ENCODE results near the gene PSRC1. TPM values are rescaled to one million over a fixed set of nuclear protein-coding genes. Genes with fewer than 3 reads are reported as not detected.
A peak's percentile ranks its signal among the peaks of the same experiment; 100 is the strongest.

Gene PSRC1
- total RNA-seq, 1 experiment from 2014 or later: 60.3 TPM

- H3K23me2 ChIP-seq (ENCODE audit: insufficient read length, low read depth, low read length, poor library complexity, severe bottlenecking): no peaks in the 10 kb centered on the region
- H3K9ac ChIP-seq (ENCODE audit: extremely low read depth, insufficient read length, low read length): no peak overlapping the region
- H3K4me1 Mint-ChIP-seq: peaks cover 33 to 51% of the 10 kb centered on the region in 2 experiments
- no peaks in the 10 kb centered on the region for H3K27me3 ChIP-seq (ENCODE audit: insufficient read depth, low read length)
- H3K27ac ChIP-seq (ENCODE audit: insufficient read length, low read depth, low read length): no peak overlapping the region
- H4K5ac ChIP-seq (ENCODE audit: insufficient read length, low read depth, low read length): no peak overlapping the region
- H2AK5ac ChIP-seq (ENCODE audit: insufficient read length, low read length): no peak overlapping the region
- no peak overlapping the region for H2BK120ac ChIP-seq (ENCODE audit: low read depth, low read length, poor library complexity, severe bottlenecking)
- no peak overlapping the region for H3K14ac ChIP-seq (ENCODE audit: insufficient read depth, low read length)
- no peaks in the 10 kb centered on the region for H3K79me2 ChIP-seq (ENCODE audit: insufficient read depth, low read length)
- H2BK20ac ChIP-seq (ENCODE audit: low read depth, low read length, poor library complexity, severe bottlenecking): no peak overlapping the region
- H4K20me1 ChIP-seq (ENCODE audit: control insufficient read depth, insufficient read depth, insufficient read length): no peaks in the 10 kb centered on the region
- no peak for TF ChIP-seq CTCF (conservative IDR thresholded peaks at IDR 0.05)
- H3K4me1 ChIP-seq (ENCODE audit: insufficient read depth, low read length): no peaks in the 10 kb centered on the region; the same call in 1 of the 2 replicates
- H2AFZ ChIP-seq (ENCODE audit: low read length): no peak overlapping the region
- no peak overlapping the region for H4K8ac ChIP-seq (replicated peaks; ENCODE audit: insufficient read length, low read depth, low read length)
- no peak overlapping the region for H3K23ac ChIP-seq (ENCODE audit: insufficient read length, low read depth, low read length)
- H3K9me3 ChIP-seq (ENCODE audit: control insufficient read depth, low read depth, low read length): no peaks in the 10 kb centered on the region
- H3K27me3 Mint-ChIP-seq (ENCODE audit: low read depth): no peaks in the 10 kb centered on the region; the same call in 1 of the 2 replicates
- no peak overlapping the region for H2BK12ac ChIP-seq (ENCODE audit: insufficient read length, low read depth, low read length)
- H3K79me1 ChIP-seq (ENCODE audit: insufficient read depth, low read depth, low read length, poor library complexity, severe bottlenecking): no peaks in the 10 kb centered on the region
- no peak overlapping the region for H3K56ac ChIP-seq (ENCODE audit: insufficient read length, low read depth, low read length)
- no peak overlapping the region for H2BK5ac ChIP-seq (ENCODE audit: insufficient read length, low read length)
- H3T11ph ChIP-seq (ENCODE audit: low read length): no peak overlapping the region
- no peak overlapping the region for H3K4me2 ChIP-seq (ENCODE audit: insufficient read depth, insufficient read length, low read length)
- DNase-seq: no peak
- H3K18ac ChIP-seq (ENCODE audit: insufficient read length, low read depth, low read length): no peak overlapping the region
- peak overlapping the region in 1 of 2 experiments; percentile 53; a peak in 2 of 5 replicates for H3K4me3 Mint-ChIP-seq
- no CpG with 5 or more reads among the region's 7 CpGs for WGBS (ENCODE audit: extremely low coverage, insufficient read length, low lambda C conversion rate)
- H4K91ac ChIP-seq (ENCODE audit: insufficient read length, low read depth, low read length): no peak overlapping the region
- peak overlapping the region; percentile 74 to 98 (median 93); a peak in 6 of 7 replicates for H3K27ac Mint-ChIP-seq
- H3K9me3 Mint-ChIP-seq: no peaks in the 10 kb centered on the region
- H3K4ac ChIP-seq (ENCODE audit: low read depth, low read length): no peak overlapping the region
- H3K36me3 Mint-ChIP-seq (ENCODE audit: insufficient read depth in 1 of 3, low read depth in 3 of 3): peaks cover 5 to 27% (median 18%) of the 10 kb centered on the region in 3 experiments; a peak in 5 of 7 replicates
- H2BK15ac ChIP-seq (ENCODE audit: low read depth, low read length): no peak overlapping the region
Observed at GRCh38 chr1:109259674-109260557, 23.0 kb downstream of the PSRC1 start.

Data from H9 (cell line).